Panc1 (cell line): ENCODE measurements around the gene RHOXF2B. TPM values are rescaled to one million over a fixed set of nuclear protein-coding genes. Genes with fewer than 3 reads are reported as not detected.
A peak's percentile ranks its signal among the peaks of the same experiment; 100 is the strongest.
"Not testable (repeated sequence)": the region's sequence is repeated elsewhere in the genome, so short reads cannot be mapped to it uniquely, and the experiment has no call there.

Experiments used
- ATAC-seq: fragments of 200-7000 bp; cut with Tn5 transposase; 2 replicates; pipeline ENCODE4 v1.9.1; 2020; ENCODE audit warnings: mild to moderate bottlenecking, moderate library complexity
- BruUV-seq: library from RNA; stranded (reverse); fragments of 400-500 nt; replicated peaks from 2 replicates; lab custom pipeline; 2021; lab: Mats Ljungman, UMichigan
- CTCF ChIA-PET: fragments of 300-600 bp; sonication (Branson Sonifier 250); formaldehyde crosslinking; loops from one replicate; lab custom pipeline; 2022; ENCODE audit warnings: antibody characterized with exemption; lab: Charles Lee
- POLR2A ChIA-PET: fragments of 300-600 bp; sonication (Branson Sonifier 250); formaldehyde crosslinking; loops from one replicate; lab custom pipeline; 2022; ENCODE audit warnings: antibody characterized with exemption; lab: Charles Lee
- DNase-seq: peaks from one replicate; pipeline ENCODE4 v3.0.0-alpha.2; 2010; ENCODE audit warnings: low read depth, low spot score
- H3K27ac ChIP-seq: 2 replicates; pipeline ENCODE4 v1.5.1; 2011; ENCODE audit warnings: mild to moderate bottlenecking, low read length, inconsistent platforms
- H3K27me3 ChIP-seq: fragments of 200-500 bp; sonication (Bioruptor generic); 2 replicates; pipeline ENCODE4 v1.6.0; 2014; ENCODE audit warnings: low read length, inconsistent platforms; ENCODE audit not compliant: control insufficient read depth, insufficient read depth
- H3K36me3 ChIP-seq: fragments of 200-500 bp; sonication (Bioruptor generic); 2 replicates; pipeline ENCODE4 v1.5.1; 2014; ENCODE audit warnings: inconsistent platforms, mild to moderate bottlenecking, low read length, moderate library complexity; ENCODE audit not compliant: control insufficient read depth, insufficient read depth
- H3K4me1 ChIP-seq: 2 replicates; pipeline ENCODE4 v1.5.1; 2011; ENCODE audit warnings: inconsistent platforms, mild to moderate bottlenecking, low read length, moderate library complexity; ENCODE audit not compliant: control insufficient read depth, insufficient read depth
- H3K4me3 ChIP-seq, 2 experiments: 2 replicates each; pipeline ENCODE4 v1.5.1; 2011 to 2012; ENCODE audit warnings: low read depth in 2 of 2, low read length in 2 of 2, mild to moderate bottlenecking in 2 of 2, inconsistent platforms in 1 of 2, moderate library complexity in 1 of 2
- H3K9me3 ChIP-seq: fragments of 200-500 bp; sonication (Bioruptor generic); 2 replicates; pipeline ENCODE4 v1.5.1; 2014; ENCODE audit warnings: low read depth, mild to moderate bottlenecking, inconsistent platforms, low read length, moderate library complexity; ENCODE audit not compliant: control insufficient read depth, insufficient read depth
- POLR2AphosphoS5 ChIP-seq: IDR thresholded peaks from 2 replicates; pipeline ENCODE4 v1.6.1; 2012; ENCODE audit warnings: mild to moderate bottlenecking, low read depth, low read length, moderate library complexity
- REST ChIP-seq, 2 experiments: IDR thresholded peaks; 2 replicates each; pipeline ENCODE4 v1.6.1; 2011 to 2012; ENCODE audit warnings: low read depth in 2 of 2, control low read depth in 1 of 2, low read length in 1 of 2, mild to moderate bottlenecking in 1 of 2, moderate library complexity in 1 of 2; ENCODE audit not compliant: insufficient read depth in 1 of 2
- SIN3A ChIP-seq: IDR thresholded peaks from 2 replicates; pipeline ENCODE4 v1.6.1; 2012; ENCODE audit warnings: low read depth, mild to moderate bottlenecking, low read length, moderate library complexity, borderline replicate concordance; ENCODE audit not compliant: insufficient read depth
- in situ Hi-C: cut with HindIII; loops from 2 replicates; pipeline ENCODE4 v1.10.0; 2016; ENCODE audit warnings: low sequenced_read_pairs, low pct_unique_long_range_greater_than_20kb
- intact Hi-C: fragments of 100-400 bp; cut with micrococcal nuclease; formaldehyde crosslinking; loops from one replicate; pipeline ENCODE4 v1.10.0; 2022; ENCODE audit not compliant: unreplicated experiment
- total RNA-seq: library from RNA; stranded (reverse); gene quantifications from one replicate; pipeline ENCODE4 v1.2.1, GENCODE V29; 2021; ENCODE audit not compliant: unreplicated experiment

The RHOXF2B gene
- total RNA-seq, 1 experiment from 2014 or later: 0.10 TPM

GRCh38 chrX:120087289-120088017 is 10.0 kb upstream of the RHOXF2B start:
- H3K4me3 ChIP-seq: peak overlapping the region; percentile 15 to 35
- H3K27me3 ChIP-seq: no peaks in the 10 kb centered on the region
- no peak overlapping the region for H3K27ac ChIP-seq
- DNase-seq (no peak), ATAC-seq (0 out of 2 replicates have a peak, but pooled peaks have one; percentile 29)
- in situ Hi-C loops: no loop called here
- intact Hi-C loops: no loop called here
- no peaks in the 10 kb centered on the region for H3K4me1 ChIP-seq
- no peak for TF ChIP-seq SIN3A
- TF ChIP-seq POLR2AphosphoS5: no peak
- no peak for TF ChIP-seq REST (IDR thresholded peaks at IDR 0.05; ENCODE audit: insufficient read depth in 1 of 2, low read depth in 2 of 2, low read length in 1 of 2)
- H3K9me3 ChIP-seq: no peaks in the 10 kb centered on the region
- BruUV-seq: no TSS peak
- ChIA-PET CTCF (no interaction called here), POLR2A (interaction anchor here (0.6 kb wide), 1 partner anchor 258 kb away, joined by 9 read pairs; no protein-coding TSS in a partner anchor)
- H3K36me3 ChIP-seq: no peaks in the 10 kb centered on the region

GRCh38 chrX:120085553-120086185 is 8.2 kb upstream of the RHOXF2B start:
- H3K27me3 ChIP-seq, H3K4me1 ChIP-seq, H3K9me3 ChIP-seq, POLR2A ChIA-PET, H3K27ac ChIP-seq, DNase-seq, CTCF ChIA-PET, H3K36me3 ChIP-seq, in situ Hi-C loops, H3K4me3 ChIP-seq, intact Hi-C loops, BruUV-seq: not testable (repeated sequence)
- peak; percentile 81 for ATAC-seq

- H3K36me3 ChIP-seq, H3K27ac ChIP-seq, ATAC-seq, H3K9me3 ChIP-seq, POLR2A ChIA-PET, H3K4me3 ChIP-seq, H3K4me1 ChIP-seq, BruUV-seq, intact Hi-C loops, CTCF ChIA-PET, DNase-seq, H3K27me3 ChIP-seq, in situ Hi-C loops: not testable (repeated sequence)
Observed at GRCh38 chrX:120066169-120066568, 11.3 kb downstream of the RHOXF2B start.

GRCh38 chrX:120042712-120043111 is 34.8 kb downstream of the RHOXF2B start:
- H3K27ac ChIP-seq, CTCF ChIA-PET, H3K36me3 ChIP-seq, ATAC-seq, in situ Hi-C loops, H3K27me3 ChIP-seq, DNase-seq, POLR2A ChIA-PET, H3K4me3 ChIP-seq, intact Hi-C loops, H3K4me1 ChIP-seq, BruUV-seq, H3K9me3 ChIP-seq: not testable (repeated sequence)

GRCh38 chrX:120042247-120042646 is 35.2 kb downstream of the RHOXF2B start:
- H3K4me3 ChIP-seq, intact Hi-C loops, H3K27ac ChIP-seq, CTCF ChIA-PET, H3K4me1 ChIP-seq, in situ Hi-C loops, ATAC-seq, BruUV-seq, POLR2A ChIA-PET, DNase-seq, H3K27me3 ChIP-seq, H3K36me3 ChIP-seq, H3K9me3 ChIP-seq: not testable (repeated sequence)

- BruUV-seq, in situ Hi-C loops, H3K27me3 ChIP-seq, H3K4me1 ChIP-seq, CTCF ChIA-PET, DNase-seq, H3K27ac ChIP-seq, intact Hi-C loops, ATAC-seq, H3K36me3 ChIP-seq, H3K9me3 ChIP-seq, H3K4me3 ChIP-seq, POLR2A ChIA-PET: not testable (repeated sequence)
Observed at GRCh38 chrX:120040176-120040575, 37.3 kb downstream of the RHOXF2B start.
